HG02884 (cell line): Measurements from ENCODE around the gene RAPGEF1.
"Not testable (repeated sequence)": the region's sequence is repeated elsewhere in the genome, so short reads cannot be mapped to it uniquely, and the experiment has no call there.

Experiments used
- ATAC-seq: cut with Tn5 transposase; IDR thresholded peaks from one replicate; pipeline ENCODE4 v1.9.1; 2021; ENCODE audit warnings: mild to moderate bottlenecking, moderate library complexity; ENCODE audit not compliant: unreplicated experiment

RAPGEF1 gene, protein sequence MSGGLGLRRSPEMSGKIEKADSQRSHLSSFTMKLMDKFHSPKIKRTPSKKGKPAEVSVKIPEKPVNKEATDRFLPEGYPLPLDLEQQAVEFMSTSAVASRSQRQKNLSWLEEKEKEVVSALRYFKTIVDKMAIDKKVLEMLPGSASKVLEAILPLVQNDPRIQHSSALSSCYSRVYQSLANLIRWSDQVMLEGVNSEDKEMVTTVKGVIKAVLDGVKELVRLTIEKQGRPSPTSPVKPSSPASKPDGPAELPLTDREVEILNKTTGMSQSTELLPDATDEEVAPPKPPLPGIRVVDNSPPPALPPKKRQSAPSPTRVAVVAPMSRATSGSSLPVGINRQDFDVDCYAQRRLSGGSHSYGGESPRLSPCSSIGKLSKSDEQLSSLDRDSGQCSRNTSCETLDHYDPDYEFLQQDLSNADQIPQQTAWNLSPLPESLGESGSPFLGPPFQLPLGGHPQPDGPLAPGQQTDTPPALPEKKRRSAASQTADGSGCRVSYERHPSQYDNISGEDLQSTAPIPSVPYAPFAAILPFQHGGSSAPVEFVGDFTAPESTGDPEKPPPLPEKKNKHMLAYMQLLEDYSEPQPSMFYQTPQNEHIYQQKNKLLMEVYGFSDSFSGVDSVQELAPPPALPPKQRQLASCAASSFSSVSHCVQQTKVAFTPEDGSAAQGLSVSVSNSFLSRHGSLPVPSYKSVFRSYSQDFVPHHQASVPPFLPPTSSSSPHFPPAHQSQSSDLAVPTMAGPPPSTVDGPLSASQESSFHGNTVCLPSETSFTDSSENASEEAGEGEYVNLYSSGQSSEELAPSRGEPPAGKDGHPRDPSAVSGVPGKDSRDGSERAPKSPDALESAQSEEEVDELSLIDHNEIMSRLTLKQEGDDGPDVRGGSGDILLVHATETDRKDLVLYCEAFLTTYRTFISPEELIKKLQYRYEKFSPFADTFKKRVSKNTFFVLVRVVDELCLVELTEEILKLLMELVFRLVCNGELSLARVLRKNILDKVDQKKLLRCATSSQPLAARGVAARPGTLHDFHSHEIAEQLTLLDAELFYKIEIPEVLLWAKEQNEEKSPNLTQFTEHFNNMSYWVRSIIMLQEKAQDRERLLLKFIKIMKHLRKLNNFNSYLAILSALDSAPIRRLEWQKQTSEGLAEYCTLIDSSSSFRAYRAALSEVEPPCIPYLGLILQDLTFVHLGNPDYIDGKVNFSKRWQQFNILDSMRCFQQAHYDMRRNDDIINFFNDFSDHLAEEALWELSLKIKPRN (N-terminal part only)

DNA sequence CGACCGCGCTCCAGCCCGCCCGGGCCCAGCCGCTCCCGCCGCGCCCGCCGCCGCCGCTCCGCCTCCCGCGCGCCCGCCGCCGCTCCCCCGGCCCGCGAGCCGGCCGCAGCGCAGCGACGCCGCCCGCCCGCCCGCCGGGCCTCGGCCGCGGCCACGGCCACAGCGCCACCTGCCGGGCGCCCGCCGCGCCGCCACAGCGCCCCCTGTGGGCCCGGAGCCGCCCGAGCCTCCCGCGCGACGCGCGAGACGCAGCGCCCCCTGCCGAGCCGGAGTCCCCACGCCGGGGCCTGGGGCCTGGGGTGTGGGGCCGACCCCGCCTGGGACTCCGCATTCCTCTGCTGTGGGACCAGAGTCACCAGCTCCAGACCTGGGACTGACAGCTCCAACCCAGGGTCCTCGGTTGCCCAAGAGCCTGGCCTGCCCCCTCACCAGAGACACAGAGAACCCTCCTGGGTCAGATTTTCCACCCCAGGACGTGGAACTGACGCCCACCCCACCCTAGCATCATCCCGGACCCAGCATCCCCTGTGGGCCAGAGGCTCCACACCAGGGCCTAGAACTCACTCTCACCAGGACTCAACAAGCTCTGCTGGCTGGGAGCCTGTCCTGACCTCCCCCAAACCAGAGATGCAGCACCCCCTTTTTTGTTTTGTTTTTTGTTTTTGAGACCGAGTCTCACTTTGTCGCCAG lies at the start of gene RAPGEF1:
Gene RAPGEF1, minus strand, starts transcription at position 118 of the 690 bp plus-strand sequence. CDS start 246 bp downstream, outside the sequence.
- peak; percentile 39 for ATAC-seq

DNA sequence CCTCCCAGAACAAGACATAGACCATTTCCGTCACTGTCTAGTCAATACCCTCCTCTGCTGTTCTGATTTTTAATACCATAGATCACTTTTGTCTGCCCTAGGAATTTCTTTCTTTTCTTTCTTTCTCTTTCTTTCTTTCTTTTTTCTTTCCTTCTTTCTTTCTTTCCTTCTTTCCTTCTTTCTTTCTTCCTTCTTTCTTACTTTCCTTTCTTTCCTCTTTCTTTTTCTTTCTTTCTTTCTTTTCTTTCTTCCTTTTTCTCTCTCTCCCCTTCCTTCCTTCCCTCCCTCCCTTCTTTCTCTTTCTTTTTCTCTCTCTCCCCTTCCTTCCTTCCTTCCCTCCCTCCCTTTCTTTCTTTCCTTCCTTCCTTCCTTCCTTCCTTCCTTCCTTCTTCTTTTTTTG lies 49.0 kb upstream of the RAPGEF1 start:
- no peak for ATAC-seq

DNA sequence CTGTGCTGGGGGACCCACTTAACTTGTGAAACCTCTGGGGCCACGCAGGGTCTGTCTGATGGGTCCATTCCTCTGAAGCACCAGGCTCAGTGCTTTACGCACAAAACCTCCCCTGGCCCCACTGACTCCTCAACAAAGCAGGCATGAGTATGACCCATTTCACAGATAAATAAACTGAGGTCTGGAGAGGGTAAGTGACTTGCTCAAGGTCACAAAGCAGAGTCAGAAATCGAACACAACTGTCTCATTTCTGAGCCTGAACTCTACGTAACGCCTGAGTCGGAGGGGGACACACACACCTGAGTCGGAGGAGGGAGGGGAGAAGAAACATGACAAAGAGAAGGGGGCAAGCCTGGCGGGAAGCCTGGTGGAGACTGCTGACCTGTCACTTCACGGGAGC lies 48.0 kb upstream of the RAPGEF1 start:
- no peak for ATAC-seq

DNA sequence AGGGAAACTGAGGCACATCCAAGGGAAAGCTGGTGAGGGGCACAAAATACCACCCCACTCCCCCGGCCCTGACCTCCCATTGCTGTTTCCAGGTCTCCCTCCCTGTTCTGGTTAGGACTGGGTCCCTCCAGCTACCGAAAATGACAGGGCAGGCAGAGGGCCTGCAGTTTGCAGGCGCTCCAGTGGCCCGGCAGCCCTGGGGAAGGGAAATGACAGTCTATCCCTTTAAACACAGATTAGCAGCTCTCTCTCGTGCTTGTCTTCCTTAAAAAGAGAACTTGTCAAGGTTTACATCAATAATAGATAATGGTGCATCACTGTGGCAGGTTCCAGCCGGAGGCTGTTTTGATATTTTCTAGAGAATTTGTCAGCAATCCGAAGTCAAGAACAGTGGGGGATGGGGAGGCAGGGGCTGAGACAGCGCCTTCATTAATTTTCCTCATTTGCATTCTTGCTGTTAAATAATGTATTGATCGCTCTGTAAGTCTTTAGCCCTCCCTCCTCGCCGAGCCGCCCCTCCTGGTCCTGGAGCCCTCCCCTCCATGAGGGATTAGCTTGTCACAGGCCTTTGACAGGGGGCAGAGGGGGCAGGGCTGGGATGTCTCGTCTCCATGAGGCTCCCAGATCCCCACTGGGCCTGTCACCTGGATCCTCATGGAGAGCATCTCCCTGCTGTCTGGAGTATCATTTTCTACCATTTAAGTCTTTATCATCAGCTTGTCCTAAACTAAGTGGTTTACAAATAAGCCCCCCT lies 45.0 kb upstream of the RAPGEF1 start:
- ATAC-seq: no peak

DNA sequence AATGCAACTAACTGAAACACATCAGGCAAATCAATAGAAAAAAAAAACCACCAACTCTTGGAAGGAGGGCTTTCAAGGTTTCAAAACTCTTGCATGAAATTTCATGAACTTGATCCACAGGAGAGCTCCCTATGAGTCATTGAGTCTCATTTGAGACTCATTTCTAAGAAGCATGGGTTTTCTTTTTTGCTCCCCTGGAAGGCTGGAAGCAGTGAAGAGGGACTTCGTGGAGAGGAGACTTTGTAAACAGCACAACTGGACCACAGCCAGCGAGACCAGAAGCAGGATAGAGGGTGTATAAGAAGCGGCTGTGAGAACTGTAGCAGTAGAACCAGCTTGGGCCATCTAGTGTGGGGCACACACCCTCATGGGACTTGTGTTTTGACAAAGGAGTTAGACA lies 41.2 kb upstream of the RAPGEF1 start:
- no peak for ATAC-seq

DNA sequence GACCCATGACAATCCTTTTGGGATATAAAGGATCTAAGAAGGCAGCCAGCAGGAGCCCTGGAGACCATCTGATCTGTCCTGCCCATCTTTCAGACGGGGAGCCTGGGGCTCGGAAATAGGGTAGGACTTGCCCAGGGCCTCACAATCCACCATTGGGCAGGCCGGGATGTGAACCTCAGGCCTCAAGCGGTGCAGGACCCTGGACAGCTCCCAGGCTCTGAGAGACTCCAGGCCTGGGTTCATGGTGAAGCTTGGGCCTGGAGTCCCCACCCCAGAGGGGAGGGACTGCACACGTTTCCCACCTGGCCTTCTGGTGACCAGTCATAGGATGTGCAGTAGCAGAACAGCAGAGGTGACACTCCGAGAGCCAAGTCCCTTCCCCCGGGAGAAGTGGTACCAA lies 36.6 kb upstream of the RAPGEF1 start:
- ATAC-seq: no peak

DNA sequence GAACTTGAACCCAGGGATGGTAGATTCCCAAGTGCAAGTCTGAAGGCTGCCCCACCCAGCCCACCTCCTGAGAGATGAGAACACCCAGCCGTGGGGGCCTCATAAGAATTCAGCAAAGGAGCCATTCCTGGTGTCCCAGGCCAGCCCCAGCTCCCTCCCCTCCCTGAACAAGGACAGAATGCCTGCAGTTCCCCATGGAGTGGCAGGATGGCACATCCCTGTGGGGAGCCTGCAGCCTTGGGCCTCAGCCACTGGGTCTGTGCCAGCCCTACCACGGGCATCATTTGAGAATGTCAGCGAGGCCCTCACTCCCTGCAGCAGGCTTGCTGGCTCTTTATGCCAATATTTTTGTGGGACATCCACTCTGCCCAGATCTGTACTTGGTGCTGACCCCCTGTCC lies 36.2 kb upstream of the RAPGEF1 start:
- no peak for ATAC-seq

DNA sequence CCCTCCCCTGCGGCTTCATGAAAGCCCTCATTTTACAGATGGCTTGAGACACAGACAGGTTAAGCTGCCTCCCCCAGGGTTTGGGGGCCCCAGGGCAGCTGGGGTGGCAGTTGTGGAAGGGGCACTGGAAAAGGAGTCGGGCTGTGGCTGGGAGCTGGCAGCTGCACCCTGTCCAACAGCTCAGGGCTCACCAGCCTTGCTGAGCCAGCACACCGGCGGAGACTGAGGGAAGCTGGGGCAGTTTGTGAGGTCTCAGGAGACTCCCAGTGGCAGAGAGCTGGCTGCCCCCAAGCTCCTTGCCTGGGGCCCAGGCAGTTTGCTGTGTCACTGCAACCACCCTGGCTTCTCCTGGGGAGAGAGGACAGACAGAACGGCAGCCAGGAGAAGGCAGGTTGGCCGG lies 34.8 kb upstream of the RAPGEF1 start:
- ATAC-seq: no peak

DNA sequence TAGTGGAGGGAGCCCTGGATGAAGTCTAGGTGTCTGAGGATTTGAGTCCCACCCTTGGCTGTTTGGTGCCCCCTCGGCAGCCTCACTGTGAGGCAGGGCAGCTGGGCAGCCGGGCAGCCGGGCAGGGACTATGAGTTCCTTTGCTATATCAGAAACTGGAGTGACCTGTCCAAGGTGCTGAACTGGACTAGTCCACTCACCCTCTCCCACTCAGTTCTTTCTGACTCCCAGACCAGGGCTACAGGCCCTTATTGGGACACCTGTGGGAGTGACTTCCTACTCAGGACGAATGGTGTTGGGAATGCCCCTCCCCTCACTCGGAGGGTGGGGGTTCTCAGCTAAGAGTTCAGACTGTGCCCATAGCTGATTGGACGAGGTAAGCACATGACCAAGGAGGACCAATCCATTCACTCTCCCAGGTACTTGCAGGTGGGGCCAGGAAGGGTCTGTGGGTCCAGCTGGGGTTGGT lies 34.1 kb upstream of the RAPGEF1 start:
- no peak for ATAC-seq

DNA sequence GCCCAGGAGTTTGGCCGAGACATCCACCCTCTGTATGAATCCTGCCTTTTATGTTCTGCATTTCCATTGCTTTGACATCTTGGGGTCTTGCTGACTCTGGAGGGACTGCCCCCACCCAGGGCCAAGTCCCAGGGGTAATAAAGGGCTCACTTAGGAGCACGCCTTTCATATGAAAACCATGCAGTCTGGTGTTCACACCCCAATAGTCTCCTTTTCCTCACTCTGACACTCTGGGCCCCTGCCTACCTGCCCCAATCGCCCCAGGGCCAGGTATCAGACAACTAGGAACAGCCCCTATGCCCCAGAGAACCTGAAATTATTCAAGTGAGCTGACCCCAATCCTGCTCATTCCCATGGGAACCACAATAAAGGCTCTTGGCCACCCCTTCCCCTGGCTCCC lies 33.1 kb upstream of the RAPGEF1 start:
- no peak for ATAC-seq

DNA sequence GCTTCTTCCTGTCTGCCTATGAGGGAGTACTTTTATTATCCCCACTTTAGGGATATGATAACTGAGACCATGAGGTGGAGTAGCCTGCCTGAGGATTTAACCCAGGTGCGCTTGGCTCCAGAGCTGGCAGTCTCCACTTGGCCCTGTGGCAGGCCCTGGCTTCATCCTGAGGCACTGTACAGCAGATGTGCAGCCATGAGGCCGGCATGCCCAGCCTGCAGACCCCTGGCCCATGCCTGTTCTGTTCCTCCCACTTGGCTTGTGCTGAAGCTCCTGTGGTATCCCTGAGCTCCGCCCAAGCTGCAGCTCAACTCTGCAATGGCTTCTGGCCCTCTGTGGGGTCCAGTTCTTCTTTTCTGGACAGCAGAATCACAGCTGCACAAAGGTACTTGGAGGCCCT lies 31.8 kb upstream of the RAPGEF1 start:
- ATAC-seq: no peak

DNA sequence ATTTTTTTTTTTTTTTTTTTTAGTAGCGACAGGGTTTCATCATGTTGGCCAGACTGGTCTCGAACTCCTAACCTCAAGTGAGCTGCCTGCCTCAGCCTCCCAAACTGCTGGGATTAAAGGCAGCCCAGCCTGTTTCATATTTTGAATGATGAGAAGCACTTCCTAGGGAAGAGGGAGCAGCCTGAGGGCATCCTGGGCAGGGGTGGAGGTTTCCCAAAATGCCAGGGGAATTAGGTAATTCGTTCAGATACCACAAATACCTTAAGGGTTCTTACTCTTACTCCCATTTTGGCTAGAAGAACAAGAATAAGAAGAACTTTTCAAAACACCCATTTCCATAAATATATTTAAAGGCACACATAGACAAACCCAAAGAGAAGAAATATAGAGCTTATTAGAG lies 29.5 kb upstream of the RAPGEF1 start:
- no peak for ATAC-seq

DNA sequence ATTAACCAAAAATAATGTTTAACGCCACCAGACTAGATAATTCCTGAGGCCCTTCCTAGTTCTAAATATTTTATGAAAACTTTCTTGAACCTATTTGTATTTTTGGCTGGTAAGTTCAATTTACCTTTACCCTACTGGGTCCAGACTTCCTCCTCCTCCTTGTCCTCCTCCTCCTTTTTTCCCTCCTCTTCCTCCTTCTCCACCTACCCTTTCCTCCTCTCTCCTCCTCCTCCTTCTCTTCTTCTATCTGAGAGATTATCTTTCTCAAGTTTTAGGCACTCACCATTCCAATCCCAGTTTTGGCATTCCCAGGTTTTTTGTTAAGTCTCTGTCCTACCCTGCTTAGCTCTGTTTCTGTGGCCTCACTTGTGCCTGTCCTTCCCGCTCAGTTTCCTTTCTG lies 24.7 kb upstream of the RAPGEF1 start:
- ATAC-seq: no peak

DNA sequence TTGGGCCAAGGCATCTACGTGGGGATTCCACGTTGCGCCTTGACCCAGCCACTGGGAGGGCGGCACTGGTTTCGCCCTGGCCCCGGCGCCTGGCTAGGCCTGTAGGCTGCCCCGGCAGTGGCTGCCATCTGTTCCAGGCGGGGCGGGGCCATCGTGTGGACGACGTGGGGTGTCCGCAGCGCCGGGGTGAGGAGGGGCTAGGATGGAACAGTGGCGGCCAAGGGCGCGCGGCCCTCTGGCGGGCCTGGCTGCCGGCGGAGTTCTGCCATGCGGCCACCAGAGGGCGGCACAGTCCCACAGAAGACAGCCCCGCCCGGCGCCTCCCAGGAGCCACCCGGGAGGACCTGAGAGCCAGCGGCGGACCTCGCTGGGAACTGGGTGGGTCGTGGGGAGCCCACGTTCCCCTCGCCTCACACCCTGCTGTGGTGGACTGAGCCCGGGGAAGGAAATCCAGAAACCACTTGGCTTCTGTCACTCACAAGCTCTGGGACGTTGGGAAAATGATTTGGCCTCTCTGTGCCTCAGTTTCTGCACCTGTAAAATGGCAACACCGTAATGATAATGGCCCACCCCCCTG lies 22.6 kb upstream of the RAPGEF1 start:
- ATAC-seq: no peak

DNA sequence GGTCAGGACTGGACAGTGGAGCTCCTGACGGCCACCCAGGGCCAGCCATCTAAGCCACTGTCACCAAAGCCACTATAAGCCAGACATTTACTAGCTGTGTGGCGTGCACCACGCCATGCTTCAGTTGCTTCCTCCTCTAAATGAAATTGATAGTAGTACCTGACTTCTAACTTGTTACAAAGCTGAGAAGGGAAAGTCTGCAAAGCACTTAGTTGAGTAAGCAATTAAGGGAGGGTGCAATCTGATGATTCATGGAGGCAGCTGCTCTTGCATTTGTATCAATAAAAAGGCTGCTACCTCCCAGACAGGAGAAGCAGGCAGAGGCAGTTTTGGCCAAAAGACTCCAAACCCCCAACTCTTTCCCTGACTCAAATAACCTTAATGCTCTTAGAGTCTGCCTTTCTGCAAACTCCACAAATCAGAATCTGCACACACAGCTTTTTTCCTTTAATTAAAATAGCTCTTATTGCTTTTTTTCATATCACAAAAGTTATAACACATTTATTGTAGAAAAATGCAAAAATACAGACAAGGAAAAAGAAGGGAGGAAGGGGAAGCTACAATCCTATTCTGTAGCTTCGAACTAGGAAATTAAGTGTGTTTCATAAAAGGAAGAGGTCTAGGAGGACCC lies 19.3 kb upstream of the RAPGEF1 start:
- no peak for ATAC-seq

DNA sequence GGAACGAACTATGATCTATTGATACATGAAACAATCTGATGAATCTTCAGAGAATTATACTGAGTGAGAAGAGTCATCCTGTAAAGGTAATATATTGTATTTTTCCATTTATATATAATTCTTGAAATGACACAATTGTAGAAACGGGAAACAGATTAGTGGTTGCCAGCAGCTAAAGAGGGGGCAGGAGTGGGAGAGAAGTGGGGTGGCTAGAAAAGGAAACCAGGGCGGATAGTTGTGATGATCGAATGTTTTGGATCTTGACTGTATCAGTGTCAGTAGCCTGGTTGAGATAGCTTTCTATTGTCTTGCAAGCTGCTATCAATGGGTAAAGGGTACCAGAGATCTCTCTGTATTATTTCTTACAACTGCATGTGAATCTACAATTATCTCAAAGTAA lies 17.7 kb upstream of the RAPGEF1 start:
- no peak for ATAC-seq

DNA sequence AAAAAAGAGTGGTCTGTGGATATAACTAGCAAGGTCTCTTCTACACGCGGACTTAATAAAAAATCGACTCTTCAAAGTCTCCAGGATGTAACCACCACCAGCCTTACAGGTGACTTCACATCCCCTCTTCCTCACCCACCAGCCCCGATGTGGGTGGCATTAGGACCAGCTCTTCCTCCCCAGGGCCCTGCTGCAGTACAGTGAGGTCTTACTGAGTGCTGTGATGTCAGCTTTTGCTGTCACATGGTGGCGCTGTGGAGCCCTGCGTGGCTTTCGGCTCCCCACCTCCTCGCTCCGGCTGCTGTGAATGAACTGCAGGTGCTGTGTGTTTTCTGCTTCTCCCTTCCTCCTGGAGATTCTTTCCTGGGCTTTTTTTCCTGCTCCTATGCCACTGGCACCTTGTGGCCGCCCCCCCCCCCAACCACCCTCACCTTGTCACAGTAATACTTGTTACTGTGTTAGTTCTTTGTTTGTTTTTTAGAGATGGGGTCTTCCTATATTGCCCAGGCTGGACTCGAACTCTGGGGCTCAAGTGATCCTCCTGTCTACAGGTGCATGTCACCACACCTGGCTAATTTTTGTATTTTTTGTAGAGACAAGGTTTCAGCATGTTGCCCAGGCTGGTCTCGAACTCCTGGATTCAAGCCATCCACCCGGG lies 15.8 kb upstream of the RAPGEF1 start:
- peak; percentile 63 for ATAC-seq

DNA sequence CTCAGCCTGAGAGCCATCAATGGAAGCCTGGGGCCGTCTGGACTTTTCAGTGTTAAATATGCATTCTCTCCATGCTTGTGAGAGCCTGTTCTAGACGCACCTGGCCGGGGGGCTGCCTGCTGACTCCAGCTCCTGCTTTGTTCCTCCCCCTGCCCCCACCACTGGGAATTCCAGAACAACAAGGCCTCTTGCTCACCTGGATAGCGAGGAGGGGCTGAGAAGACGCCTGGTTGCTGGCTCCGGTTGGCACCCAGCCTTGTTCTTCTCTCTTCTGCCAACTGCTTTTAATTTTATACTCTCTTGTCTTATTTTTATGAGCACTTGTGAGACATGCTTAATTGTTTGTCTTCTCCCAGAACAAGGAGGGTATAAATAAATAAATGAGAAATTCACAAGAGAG lies 15.0 kb upstream of the RAPGEF1 start:
- ATAC-seq: no peak

DNA sequence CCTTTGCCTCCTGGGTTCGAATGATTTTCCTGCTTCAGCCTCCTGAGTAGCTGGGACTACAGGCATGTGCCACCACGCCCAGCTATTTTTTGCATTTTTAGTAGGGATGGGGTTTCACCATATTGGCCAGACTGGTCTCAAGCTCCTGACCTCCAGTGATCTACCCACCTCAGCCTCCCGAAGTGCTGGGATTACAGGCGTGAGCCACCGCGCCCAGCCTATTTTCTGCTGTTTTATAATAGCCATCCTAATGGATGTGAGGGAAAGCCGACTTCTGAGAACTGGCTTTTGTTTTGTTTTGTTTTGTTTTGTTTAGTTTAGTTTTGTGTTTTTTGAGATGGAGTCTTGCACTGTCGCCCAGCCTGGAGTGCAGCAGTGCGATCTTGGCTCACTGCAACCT lies 13.9 kb upstream of the RAPGEF1 start:
- not testable (repeated sequence) for ATAC-seq
